ENCODE results near the gene DBNL. TPM values are rescaled to one million over a fixed set of nuclear protein-coding genes. Genes with fewer than 3 reads are reported as not detected.
A peak's percentile ranks its signal among the peaks of the same experiment; 100 is the strongest.

The DBNL gene
- total RNA-seq, 2 donors from 2014 or later: 42.1 to 48.7 TPM

DNA sequence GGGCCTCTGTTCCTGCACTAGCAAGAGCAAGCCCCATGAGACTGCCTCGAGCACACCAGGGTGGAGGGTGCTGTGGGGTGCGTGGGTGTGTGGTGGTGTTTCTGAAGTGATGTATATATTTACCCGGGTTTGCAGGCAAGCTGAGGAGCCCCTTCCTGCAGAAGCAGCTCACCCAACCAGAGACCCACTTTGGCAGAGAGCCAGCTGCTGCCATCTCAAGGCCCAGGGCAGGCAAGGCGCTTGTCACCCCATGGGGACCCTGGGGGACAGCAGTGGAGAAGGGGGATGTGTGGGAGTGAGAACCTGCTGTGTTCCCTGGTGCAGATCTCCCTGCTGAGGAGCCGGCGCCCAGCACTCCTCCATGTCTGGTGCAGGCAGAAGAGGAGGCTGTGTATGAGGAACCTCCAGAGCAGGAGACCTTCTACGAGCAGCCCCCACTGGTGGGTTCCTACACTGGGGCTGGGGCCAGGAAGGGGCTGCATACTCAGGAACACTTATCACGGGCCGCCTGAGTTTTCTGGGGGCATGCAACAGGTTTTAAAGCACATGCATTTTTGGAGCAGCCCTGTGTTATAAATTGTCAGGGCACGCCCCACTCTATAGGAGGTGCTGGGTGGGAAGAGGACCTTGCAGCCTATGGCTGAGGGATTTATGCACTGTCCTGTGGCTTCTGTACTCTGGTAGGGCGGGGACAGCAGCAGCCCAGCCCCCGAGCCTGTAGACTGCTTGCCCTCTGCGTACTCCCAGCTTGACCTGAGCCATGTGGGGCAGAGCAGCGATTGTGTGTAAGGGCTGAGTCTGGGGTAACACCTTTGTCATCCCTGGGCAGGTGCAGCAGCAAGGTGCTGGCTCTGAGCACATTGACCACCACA is 15.0 kb downstream of the DBNL start:
- intact Hi-C loops (cut with DNase I): no loop called here
- DNase-seq (peak; percentile 35), ATAC-seq (no peak)

DNA sequence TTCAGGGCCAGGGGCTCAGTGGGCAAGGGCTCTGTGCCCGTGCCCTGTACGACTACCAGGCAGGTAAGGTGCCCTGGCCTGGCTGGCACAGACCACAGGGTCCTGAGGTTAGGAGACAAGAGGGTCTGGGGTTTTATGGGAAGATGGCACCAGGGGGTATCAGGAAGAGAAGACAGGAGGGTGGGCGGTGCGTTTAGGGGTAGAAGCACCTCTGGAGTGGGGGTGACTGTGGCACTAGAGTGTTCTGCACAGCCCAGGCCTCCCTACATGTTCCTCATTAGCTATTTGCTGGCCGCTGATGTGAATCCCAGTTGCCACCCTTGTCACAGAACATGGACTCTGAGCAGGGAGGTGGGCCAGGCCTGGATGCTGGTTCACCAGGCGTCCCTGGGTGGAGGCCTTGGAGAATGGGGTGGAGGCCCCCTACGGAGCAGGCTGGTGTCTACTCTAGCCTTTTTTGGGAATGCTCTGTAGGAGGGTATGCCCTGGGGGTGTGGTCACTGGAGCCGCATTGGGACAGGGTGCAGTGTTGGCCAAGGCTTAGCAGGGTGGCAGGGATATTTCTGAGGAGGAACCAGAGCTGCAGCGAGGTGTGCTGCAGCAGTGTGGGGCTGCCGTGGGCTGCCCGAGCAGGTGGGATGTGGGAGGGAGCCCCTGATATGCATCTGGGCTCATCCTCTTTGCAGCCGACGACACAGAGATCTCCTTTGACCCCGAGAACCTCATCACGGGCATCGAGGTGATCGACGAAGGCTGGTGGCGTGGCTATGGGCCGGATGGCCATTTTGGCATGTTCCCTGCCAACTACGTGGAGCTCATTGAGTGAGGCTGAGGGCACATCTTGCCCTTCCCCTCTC is 15.8 kb downstream of the DBNL start:
- DNase-seq (peak; percentile 17), ATAC-seq (peak; percentile 0 to 8)
- intact Hi-C loops (cut with DNase I): no loop called here

DNA sequence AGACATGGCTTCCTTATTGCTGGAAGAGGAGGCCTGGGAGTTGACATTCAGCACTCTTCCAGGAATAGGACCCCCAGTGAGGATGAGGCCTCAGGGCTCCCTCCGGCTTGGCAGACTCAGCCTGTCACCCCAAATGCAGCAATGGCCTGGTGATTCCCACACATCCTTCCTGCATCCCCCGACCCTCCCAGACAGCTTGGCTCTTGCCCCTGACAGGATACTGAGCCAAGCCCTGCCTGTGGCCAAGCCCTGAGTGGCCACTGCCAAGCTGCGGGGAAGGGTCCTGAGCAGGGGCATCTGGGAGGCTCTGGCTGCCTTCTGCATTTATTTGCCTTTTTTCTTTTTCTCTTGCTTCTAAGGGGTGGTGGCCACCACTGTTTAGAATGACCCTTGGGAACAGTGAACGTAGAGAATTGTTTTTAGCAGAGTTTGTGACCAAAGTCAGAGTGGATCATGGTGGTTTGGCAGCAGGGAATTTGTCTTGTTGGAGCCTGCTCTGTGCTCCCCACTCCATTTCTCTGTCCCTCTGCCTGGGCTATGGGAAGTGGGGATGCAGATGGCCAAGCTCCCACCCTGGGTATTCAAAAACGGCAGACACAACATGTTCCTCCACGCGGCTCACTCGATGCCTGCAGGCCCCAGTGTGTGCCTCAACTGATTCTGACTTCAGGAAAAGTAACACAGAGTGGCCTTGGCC is 16.6 kb downstream of the DBNL start:
- ATAC-seq (no peak), DNase-seq (peak; percentile 14)
- intact Hi-C loops (cut with DNase I): no loop called here

DNA sequence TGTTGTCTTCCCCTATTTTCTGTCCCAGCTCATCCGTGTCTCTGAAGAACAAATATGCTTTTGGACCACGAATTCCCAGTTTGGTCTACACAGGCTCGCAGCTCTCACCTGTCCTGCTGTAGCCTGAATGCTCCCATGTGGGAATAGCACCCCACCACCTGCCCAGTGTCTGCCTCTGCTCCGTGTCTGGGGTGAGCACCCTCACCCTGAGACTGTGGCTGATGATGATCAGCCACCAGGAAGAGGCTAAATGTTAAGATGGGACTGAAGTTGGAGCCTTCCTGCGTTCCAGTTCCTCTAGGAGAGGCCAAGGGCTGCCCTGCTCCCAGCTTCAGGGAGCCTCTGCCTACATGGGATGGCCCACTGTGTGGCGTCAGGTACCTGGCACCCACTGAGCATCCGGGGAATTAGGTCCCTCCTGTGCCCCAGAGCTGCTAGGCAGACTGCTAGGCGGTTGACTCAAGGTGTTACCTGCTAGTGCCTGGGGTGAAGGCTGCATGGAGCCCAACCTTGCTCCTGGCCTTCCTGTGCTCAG is 17.2 kb downstream of the DBNL start:
- DNase-seq (peak; percentile 19), ATAC-seq (no peak)
- intact Hi-C loops (cut with DNase I): no loop called here

DNA sequence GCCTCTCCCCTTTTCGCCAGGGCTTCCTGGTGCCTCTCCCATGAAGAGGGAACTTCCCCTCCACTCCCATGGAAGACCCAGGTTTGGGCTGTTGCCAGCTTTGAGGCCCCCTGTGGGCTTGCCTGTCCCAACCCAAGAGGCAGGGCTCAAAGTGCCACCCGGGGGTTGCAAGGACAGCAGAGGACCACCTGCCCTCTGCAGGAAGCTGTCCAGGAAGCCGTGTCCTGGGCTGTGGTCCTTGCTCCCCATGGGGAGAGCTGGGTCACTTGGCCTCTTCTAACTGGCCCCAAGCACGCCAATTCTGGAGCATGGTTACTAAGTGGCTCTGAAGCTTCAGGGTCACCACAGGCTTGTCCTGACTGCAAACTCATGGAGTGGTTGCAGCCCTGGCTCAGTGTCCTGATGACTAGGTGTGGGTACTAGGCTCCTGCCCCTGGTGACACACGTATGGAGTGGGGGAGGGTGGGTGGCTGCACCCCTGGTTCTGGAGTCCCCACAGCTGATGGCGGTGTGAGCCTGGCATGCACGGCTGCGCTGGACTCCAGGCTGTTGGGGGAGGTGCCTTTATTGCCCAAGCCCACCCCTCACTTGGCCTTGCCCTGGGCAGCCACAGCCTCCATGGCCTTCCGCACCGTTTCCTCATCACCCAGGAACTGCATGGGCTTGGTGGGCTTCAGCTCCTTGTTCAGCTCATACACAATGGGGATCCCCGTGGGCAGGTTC is 17.8 kb downstream of the DBNL start:
- DNase-seq: peak; percentile 41
- intact Hi-C loops (cut with DNase I): no loop called here

DNA sequence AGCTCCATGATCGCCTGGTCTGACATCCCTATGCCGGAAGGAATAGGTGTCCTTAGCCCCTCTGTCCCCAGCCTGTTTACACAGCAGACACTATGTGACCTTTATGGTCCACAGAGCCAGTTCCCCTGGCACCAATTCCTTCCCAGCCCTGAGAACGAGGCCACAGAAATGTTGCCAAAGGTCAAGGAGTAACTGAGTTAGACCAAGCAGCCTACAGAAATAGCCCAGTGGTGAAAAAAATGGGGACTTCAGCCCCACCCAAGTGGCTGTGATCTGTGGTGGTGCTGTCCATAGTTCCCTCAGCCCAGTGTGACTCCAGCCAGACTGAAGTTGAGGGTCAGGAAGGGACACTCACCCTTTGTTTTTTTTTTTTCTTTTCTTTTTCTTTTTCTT is 18.4 kb downstream of the DBNL start:
- DNase-seq: peak; percentile 23
- ATAC-seq: peak; percentile 2 to 17
- intact Hi-C loops (cut with DNase I): no loop called here

More for the DNA sequence above, 17.8 kb downstream of the DBNL start:
- no peak for ATAC-seq

DNA sequence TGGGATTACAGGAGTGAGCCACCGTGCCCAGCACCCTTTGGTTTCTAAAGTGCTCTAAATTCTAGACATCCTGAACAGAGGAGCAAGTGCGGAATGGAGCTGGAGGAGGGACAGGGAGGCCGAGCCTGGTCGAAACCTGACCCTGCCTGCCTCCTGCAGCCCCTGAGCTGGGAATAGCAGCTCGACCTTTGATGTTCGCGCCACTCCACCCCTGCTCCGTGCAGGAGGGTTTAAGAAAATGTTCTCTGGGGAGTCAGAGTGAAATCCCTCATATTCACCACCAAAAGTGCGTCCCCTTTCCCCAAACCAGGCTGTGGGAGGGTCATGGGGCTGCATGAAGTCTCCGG is 19.0 kb downstream of the DBNL start:
- intact Hi-C loops (cut with DNase I): no loop called here
- ATAC-seq (no peak), DNase-seq (peak; percentile 19)

DNA sequence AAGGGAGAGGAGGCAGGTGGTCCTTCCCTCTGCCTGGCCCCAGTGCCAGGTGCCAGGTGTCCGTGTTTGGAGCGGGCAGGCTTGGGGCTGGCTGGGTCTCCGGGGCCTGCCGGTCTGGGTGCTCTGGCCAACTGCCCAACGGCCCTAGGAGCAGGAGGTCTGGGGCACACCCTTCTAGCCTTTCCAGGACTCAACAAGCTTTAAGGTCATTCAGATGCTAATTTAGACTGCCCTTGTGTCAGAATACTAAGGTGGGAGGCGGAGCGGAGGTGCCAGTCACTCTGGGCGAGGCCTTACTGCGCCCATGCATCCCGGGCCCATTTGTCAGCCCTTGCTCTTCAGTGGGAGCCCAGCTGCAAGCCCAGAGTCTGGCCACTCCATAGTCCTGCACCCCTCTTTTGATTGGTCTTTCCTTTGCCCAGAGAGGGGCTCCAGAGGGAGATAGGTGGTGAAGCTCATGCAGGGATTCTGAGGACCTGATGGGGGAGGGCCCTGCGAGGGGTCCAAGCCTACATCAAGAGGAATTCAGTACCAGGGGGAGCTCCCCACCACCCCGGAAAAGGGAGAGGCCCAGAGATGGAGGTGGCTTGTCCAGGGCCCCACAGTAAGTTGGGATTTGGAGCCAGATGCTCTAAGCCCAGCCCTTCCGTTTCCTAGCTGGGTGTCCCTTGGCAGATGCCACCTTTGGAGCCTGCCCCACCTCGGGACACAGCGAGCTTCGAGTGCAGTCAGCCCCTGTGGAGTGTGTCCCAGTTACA is 19.6 kb downstream of the DBNL start:
- intact Hi-C loops (cut with DNase I): no loop called here
- peak; percentile 25 for DNase-seq
- peak; percentile 0 to 2 for ATAC-seq

DNA sequence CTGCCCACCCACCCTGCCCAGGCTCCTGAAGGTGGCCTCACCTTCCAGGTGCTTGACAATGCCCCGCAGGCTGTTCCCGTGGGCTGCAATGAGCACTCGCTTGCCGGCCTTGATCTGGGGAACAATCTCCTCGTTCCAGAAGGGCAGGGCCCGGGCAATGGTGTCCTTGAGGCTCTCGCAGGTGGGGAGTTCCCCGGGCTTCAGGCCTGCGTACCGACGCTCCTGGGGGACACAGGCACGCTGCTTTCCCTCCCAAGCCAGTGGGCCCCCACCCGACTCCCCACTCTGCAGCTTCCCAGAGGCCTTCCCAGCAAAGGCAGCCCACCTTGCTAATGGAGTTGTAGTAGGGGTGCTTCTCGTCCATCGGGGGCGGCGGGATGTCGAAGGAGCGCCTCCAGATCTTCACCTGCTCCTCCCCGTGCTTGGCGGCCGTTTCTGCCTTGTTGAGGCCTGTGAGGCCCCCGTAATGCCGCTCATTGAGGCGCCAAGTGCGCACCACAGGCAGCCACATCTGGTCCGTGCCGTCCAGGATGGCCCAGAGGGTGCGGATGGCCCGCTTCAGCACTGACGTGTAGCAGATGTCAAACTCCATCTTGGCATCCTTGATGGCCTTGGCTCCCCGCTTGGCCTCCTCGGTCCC is 20.4 kb downstream of the DBNL start:
- ATAC-seq: peak; percentile 3 to 5
- peak; percentile 47 for DNase-seq
- intact Hi-C loops (cut with DNase I): no loop called here

DNA sequence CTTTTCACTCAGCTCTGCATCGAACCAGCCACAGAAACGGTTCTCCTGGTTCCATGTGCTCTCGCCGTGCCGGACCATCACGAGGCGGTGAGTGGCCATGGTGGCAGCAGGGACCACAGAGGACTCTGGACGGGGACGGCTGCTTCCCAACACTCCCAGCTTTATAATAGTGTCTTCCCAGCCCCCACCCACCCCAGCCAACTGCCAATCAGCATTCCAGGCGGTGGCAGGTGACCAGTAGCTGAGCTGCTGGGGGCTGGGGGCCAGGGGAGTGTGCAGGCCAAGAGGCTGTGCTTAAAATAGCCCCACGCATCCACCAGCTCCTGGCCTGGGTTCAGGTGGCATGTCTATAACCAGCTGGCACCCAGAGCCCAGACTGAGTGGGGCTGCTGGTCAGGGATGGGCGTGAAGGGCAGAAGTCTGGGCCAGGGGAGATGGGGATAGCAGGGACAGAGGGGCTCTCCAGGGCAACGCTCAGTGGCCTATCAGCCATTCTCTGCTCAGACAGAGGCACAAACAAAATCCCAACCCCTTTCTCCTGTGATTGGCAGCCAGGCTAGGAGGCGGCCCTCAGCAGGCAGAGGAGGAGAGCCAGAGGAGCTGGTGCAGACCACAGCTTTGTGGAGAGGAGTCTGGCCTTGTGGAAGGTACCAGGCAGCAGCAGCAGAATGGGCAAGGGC is 21.1 kb downstream of the DBNL start, which contains the start of gene PGAM2:
Gene PGAM2, minus strand, starts transcription at position 137 of the 680 bp plus-strand sequence. Its CDS starts 38 bp downstream, at position 99.
- intact Hi-C loops (cut with DNase I): no loop called here
- ATAC-seq: peak; percentile 57 to 77
- peak; percentile 85 for DNase-seq

DNA sequence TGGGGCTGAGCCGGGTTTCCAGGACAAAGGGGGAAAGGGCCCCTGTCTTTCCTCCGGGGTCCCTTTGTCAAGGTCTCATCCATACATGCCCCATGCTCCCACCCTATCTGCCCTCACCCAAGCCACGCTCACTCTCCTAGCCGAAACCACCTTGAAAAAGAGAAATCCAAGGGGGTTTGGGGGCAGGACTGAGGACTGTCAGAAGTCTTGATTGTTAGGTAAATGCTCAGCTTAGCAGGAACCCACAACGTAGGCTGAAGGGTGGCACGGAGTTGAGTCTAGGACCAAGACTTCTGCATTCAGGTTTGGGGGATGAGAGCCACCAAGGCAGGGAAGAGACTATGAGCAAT is 21.6 kb downstream of the DBNL start:
- DNase-seq (no peak), ATAC-seq (no peak)
- intact Hi-C loops (cut with DNase I): no loop called here

DNA sequence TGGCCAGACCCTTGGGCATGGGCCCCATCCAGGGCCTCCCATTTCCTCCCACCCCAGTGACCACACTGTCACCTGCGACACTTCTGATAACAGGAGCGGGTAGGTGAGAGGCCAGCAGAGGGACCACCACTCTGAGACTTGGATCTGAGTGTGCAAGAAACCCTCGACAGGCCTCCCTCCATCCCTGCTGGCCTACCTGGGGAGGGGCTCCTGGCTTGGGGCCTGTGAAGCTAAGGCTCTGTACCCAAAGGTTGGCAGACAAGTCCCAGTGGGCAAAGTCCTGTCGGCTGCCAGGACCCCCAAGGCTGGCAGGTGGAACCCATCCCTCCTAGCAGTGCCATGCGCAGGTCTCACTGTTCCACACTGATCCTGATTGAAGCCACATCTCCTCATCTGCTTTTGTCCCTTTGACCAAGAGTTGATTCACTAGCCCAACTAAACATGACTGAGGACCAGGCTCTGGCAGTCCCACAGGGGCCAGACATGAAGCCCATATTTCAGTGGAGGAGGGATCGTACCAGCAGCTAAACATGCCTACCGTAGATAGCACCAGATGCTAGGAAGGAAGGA is 22.1 kb downstream of the DBNL start:
- DNase-seq: peak; percentile 20
- intact Hi-C loops (cut with DNase I): no loop called here

DNA sequence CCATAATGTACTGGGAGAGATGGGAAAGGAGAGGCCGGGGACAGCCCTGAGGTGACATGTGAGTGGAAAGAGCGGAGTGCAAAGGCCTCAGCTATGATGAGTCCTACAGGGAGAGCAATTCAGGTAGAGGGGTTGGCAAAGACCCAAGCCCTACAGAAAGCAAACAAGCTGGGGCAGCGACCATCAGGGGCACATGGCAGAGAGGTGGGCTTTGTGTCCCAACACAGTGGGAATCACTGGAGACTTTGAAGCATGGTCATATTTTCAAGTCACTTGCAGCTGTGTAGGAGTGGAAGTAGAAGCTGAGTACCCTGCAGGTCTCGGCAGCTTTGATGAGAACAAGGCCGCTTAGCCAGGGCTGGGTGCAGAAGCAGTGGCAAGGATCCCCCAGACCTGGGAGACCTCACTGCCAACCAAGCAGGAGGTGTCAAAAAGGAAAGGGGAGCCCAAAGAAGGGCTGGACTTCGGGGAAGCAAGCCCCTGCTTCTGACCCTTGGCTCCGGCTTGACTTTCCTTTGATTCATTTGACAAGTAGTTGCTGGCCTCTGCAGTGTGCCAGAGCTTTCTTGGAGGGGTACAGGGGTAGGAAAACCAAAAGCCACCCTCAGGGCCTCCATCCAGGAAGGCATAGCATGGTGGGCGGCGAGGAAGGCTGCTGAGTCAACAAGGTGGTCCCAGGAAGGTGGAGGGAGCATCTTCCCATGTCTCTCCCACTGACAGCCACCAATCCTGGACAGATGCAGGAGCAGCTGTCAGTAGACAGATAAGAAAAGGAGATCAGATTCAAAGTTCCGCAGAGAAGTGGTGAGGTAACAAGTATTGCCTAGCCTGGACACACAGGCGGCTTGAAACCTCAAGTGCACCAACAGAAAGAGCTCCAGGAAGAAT is 22.8 kb downstream of the DBNL start:
- DNase-seq (peak; percentile 19), ATAC-seq (no peak)
- intact Hi-C loops (cut with DNase I): no loop called here

More for the DNA sequence above, 22.1 kb downstream of the DBNL start:
- no peak for ATAC-seq

DNA sequence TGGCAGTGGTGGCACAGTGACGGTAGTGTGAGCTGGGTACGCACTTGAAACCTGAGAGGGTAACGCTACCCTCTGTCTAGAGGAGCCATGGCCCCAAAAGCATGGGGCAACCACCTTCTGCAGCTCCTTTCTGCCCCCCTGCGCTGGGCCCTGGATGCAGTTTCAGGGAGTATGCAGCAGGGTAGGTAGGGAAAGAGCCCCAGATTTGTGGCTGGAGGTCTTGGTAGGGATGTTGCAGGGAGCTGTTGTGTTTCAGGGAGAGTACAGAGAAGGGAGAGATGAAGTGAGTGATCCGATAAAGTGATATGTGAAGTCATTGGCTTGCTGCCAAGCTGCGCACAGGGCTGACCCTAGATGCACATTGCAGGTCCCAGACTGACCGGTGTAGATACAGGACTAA is 23.6 kb downstream of the DBNL start:
- ATAC-seq: no peak
- DNase-seq: peak; percentile 22
- intact Hi-C loops (cut with DNase I): no loop called here

DNA sequence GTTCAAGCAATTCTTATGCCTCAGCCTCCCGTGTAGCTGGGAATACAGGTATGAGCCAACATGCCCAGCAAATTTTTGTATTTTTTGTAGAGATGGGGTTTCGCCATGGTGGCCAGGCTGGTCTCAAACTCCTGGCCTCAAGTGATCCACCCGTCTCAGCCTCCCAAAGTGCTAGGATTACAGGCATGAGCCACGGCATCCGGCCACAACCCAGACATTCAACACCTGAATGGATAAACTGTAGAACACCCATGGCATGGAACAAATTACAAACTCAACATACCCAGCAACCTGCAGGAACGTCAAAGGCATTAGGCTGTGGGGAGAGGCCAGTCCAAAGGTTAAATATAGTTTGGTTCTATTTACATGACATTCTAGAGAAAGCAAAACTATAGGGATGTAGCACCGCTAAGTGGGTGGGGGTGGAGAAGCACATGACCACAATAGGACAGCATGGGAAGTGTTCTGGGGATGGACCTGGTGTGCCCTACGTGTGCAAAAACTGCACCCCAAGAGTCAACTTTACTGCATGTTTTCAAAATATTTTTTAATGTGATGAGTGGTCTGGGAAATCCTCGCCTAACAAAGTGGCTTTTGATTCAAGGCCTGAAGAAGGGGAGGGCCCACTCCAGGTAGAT is 27.3 kb downstream of the DBNL start:
- DNase-seq (peak; percentile 10), ATAC-seq (no peak)

More for the DNA sequence above, 27.3 kb downstream of the DBNL start:
- intact Hi-C loops (cut with DNase I): loop anchor here in 1 of 2 donors (1.0 kb wide), 1 partner anchor 124 kb away; no protein-coding TSS in a partner anchor

Measured in left cardiac atrium (tissue), 4 donors.